Measurements from ENCODE around the gene SACS. TPM values are rescaled to one million over a fixed set of nuclear protein-coding genes. Genes with fewer than 3 reads are reported as not detected.

Gene SACS
- total RNA-seq, 4 donors from 2014 or later: 2.4 to 5.0 (median 3.9) TPM

DNA sequence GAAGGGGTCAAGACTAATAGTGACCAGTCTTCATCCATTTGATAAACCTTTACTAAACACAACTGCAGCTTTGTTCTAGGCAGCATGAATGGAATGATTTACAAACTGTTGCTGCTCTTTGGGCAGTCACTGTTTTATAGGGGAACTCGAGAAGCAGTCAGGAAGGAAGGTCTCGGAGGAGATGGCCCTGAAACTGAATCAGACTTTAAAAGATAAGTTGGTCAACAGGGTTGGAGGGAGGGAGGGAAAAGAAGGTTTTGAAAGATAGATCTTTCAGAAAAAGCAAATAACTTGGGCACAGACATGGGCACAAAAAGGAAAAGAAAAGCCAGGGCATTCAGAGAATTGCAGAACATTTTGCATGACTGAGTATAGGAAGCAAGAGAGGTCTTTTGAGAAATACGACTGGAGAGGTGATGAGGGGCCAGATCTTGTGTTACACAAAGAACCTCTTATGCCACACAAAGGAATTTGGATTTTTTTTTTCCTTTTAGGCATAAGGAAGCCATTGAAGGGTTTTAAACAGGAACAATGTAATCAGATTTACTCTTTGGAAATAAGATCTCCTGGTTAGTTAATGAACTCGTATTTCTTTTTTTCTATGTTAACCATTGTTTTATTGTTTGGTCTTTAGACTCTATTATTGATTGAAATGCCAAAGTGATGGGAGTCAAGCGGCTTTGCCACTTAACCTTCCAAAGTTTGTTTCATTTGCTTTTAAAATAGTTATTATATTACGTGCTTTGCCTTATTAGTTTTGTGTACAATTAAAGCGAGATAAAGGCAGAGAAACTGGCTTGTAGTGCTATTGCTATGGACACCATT is 37.5 kb upstream of the SACS start:
- WGBS, 2 donors: 52 to 55% methylated on average over 7 of the region's 7 CpGs
- no peak for DNase-seq (ENCODE audit: low spot score in 2 of 2)
- H3K4me3 ChIP-seq (ENCODE audit: low read depth, poor library complexity, severe bottlenecking): no peak overlapping the region
- intact Hi-C loops (cut with DNase I; ENCODE audit: low total_unique reads): no loop called here
- TF ChIP-seq, protein P1, sequence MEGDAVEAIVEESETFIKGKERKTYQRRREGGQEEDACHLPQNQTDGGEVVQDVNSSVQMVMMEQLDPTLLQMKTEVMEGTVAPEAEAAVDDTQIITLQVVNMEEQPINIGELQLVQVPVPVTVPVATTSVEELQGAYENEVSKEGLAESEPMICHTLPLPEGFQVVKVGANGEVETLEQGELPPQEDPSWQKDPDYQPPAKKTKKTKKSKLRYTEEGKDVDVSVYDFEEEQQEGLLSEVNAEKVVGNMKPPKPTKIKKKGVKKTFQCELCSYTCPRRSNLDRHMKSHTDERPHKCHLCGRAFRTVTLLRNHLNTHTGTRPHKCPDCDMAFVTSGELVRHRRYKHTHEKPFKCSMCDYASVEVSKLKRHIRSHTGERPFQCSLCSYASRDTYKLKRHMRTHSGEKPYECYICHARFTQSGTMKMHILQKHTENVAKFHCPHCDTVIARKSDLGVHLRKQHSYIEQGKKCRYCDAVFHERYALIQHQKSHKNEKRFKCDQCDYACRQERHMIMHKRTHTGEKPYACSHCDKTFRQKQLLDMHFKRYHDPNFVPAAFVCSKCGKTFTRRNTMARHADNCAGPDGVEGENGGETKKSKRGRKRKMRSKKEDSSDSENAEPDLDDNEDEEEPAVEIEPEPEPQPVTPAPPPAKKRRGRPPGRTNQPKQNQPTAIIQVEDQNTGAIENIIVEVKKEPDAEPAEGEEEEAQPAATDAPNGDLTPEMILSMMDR (IDR thresholded peaks at IDR 0.05): no peak
- TF ChIP-seq POLR2A (IDR thresholded peaks at IDR 0.05): no peak

DNA sequence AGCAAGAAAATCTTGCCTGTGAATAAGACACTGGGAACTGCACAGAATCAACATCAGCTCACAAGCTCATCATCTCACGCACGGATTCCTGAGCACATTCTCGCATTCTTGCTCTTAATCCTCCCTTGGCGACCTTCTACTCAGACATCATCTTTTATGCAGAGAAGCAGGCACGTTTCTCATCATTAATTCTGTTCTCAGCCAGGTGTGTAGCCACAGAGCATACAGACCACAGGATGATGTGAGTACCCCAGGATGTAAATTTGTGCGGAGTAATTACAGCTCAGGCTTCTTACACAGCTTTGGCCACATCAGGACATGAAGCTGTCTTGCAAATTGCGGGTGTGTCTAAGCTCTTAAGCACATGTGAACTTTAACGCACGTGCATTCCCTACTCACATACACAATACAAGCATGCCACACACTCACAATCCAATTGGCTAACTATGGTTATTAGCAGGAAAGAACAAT is 36.5 kb upstream of the SACS start:
- DNase-seq (ENCODE audit: low spot score in 2 of 2): no peak
- no peak overlapping the region for H3K4me3 ChIP-seq (ENCODE audit: low read depth, poor library complexity, severe bottlenecking)
- TF ChIP-seq POLR2A (IDR thresholded peaks at IDR 0.05): no peak
- TF ChIP-seq, protein P1 (IDR thresholded peaks at IDR 0.05): no peak
- WGBS, 2 donors: 47 to 49% methylated on average over 9 of the region's 9 CpGs
- intact Hi-C loops (cut with DNase I; ENCODE audit: low total_unique reads): loop anchor here (5.0 to 10.0 kb wide), 2 partner anchors 105 to 397 kb away; partner anchors contain the start of gene TNFRSF19

DNA sequence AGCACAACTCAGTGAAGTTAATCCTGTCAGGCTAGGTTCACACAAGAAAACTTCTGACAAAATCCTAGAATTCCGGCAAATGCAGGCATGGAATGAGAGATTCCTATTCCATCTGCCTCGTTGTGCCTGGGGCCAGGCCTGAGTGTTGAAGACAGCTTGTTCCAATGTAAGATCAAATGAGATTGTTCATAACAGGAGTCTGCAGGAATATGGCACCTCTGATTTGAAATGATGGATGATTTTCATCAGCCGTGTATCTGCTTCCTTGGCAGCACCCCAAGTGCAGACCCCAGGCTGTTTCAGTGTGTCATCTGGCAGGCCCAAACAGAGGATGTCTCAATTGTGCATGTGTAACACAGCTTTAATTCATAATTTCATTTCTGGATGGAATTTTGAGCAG is 35.3 kb upstream of the SACS start:
- WGBS, 2 donors: 55 to 69% methylated on average over 3 of the region's 3 CpGs
- H3K4me3 ChIP-seq (ENCODE audit: low read depth, poor library complexity, severe bottlenecking): no peak overlapping the region
- intact Hi-C loops (cut with DNase I; ENCODE audit: low total_unique reads): loop anchor here (5.0 to 10.0 kb wide), 2 partner anchors 106 to 398 kb away; partner anchors contain the start of gene TNFRSF19
- TF ChIP-seq, protein P1 (IDR thresholded peaks at IDR 0.05): no peak
- TF ChIP-seq POLR2A (IDR thresholded peaks at IDR 0.05): no peak
- no peak for DNase-seq (ENCODE audit: low spot score in 2 of 2)

DNA sequence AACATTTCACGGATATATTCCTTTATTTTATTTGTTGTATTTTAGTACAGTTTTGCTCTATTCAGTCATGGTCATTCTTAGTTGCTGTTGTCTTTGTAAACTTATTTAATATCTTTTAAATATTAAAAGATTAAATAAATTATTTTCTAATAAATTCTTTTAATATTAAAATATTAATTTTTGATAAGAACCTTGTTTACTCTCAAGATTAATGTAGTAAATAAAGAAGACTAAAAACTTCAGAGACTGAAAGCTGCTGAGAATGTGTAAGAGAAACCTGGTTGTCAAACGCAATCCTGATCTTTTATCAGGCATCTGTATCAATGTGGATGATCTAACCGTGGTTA is 34.4 kb upstream of the SACS start:
- TF ChIP-seq, protein P1 (IDR thresholded peaks at IDR 0.05): no peak
- TF ChIP-seq POLR2A (IDR thresholded peaks at IDR 0.05): no peak
- intact Hi-C loops (cut with DNase I; ENCODE audit: low total_unique reads): loop anchor here (5.0 to 10.0 kb wide), 2 partner anchors 107 to 399 kb away; partner anchors contain the start of gene TNFRSF19
- no peak for DNase-seq (ENCODE audit: low spot score in 2 of 2)
- 81 to 82% methylated on average over 3 of the region's 3 CpGs for WGBS, 2 donors
- no peak overlapping the region for H3K4me3 ChIP-seq (ENCODE audit: low read depth, poor library complexity, severe bottlenecking)

DNA sequence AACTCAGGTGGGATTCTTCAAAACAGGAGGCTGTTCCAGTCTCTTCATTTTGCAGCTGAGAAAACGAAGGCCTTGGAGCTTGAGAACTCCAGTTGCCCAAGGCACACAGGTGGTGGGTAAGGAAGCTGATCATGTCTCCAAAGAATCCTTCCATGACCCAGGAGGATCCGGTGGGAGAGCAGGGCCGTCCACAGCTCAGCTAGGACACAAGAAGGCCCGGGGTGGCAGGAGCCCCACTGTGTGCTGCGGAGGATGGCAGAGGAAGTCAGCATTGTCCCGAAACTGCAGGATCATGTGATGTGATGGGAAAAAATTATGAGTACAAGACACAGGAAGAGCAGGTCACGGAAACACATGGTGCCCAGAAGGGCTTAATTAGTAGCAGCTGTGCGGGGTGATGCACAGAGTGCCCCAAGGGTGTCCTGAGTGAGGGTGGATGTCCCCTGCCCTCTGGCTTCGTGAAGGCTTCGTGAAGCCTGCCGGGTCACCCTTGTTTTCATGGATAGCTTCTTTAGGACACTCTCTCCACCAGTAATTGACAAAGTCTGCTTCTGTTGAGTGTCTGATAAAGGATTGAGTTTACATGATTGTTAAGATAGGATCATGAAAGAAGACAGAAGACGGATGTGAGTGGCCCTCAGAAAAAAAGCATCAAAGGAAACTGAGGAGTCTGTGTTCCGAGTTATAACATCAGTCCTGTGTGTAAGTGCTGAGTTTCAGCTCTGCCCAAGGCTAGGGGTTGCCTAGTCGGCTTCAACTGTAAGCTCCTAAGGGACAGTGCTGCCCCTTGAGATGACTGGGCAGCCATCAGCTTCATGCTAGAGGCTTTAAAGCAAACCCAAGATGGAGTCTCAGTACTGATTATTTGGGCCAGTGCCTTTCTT is 33.8 kb upstream of the SACS start:
- H3K4me3 ChIP-seq (ENCODE audit: low read depth, poor library complexity, severe bottlenecking): no peak overlapping the region
- intact Hi-C loops (cut with DNase I; ENCODE audit: low total_unique reads): loop anchor here (5.0 to 10.0 kb wide), 2 partner anchors 108 to 400 kb away; partner anchors contain the start of gene TNFRSF19
- no peak for DNase-seq (ENCODE audit: low spot score in 2 of 2)
- TF ChIP-seq, protein P1 (IDR thresholded peaks at IDR 0.05): no peak
- TF ChIP-seq POLR2A (IDR thresholded peaks at IDR 0.05): no peak
- WGBS, 2 donors: 43 to 46% methylated on average over 14 of the region's 14 CpGs
